Measurements from ENCODE around the gene RAB44.

GRCh38 chr6:36683145-36683655 lies 14.4 kb upstream of the RAB44 start:
- peak in 1 of 3 donors; percentile 3 for TF ChIP-seq POLR2AphosphoS5 (IDR thresholded peaks at IDR 0.05)
- TF ChIP-seq, protein P1, sequence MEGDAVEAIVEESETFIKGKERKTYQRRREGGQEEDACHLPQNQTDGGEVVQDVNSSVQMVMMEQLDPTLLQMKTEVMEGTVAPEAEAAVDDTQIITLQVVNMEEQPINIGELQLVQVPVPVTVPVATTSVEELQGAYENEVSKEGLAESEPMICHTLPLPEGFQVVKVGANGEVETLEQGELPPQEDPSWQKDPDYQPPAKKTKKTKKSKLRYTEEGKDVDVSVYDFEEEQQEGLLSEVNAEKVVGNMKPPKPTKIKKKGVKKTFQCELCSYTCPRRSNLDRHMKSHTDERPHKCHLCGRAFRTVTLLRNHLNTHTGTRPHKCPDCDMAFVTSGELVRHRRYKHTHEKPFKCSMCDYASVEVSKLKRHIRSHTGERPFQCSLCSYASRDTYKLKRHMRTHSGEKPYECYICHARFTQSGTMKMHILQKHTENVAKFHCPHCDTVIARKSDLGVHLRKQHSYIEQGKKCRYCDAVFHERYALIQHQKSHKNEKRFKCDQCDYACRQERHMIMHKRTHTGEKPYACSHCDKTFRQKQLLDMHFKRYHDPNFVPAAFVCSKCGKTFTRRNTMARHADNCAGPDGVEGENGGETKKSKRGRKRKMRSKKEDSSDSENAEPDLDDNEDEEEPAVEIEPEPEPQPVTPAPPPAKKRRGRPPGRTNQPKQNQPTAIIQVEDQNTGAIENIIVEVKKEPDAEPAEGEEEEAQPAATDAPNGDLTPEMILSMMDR (IDR thresholded peaks at IDR 0.05): no peak
